GM10248 (cell line): ENCODE data around the gene DHRS2.
"Not testable (repeated sequence)": the region's sequence is repeated elsewhere in the genome, so short reads cannot be mapped to it uniquely, and the experiment has no call there.

Experiments used
- CTCF ChIA-PET: fragments of 300-600 bp; sonication (Branson Sonifier 250); formaldehyde crosslinking; extraction: SDS; loops from one replicate; lab custom pipeline; 2021; ENCODE audit warnings: antibody characterized with exemption; lab: Yijun Ruan, JAX
- POLR2A ChIA-PET: fragments of 350-650 bp; sonication (Branson Sonifier 250); formaldehyde crosslinking; extraction: SDS; loops from one replicate; lab custom pipeline; 2020; ENCODE audit warnings: antibody characterized with exemption; lab: Yijun Ruan, JAX
- DNase-seq: peaks from one replicate; pipeline ENCODE4 v3.0.0; 2012; ENCODE audit errors: extremely low spot score
- CTCF ChIP-seq: IDR thresholded peaks from 2 replicates; pipeline ENCODE4 v1.5.1; 2012; ENCODE audit warnings: mild to moderate bottlenecking, low read depth; ENCODE audit errors: extremely low read depth, missing control alignments, control extremely low read depth

The DHRS2 gene

DNA sequence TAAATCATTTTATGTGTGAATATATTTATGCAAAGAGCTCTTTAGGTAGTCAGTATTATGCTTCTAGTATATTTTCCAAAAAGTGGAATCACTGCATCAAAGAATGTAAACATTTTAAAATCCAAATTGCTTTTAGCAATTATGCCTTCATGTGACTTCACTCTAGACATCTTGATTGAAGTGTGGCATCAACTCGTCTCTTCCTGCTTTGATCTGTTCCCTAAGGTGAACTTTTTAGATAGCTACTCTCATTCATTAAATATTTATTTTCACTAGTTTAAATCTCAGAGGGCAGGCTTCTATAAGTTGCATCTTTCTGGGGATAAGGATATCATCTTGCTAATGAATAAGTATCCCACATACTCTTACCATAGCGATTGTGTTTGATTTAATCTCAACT lies 39.2 kb downstream of the DHRS2 start:
- DNase-seq, result no peak
- CTCF ChIA-PET, result interaction anchor here (0.8 to 2.2 kb wide), 3 partner anchors 10 to 43 kb away, joined by 4 to 10 read pairs (median 7); no protein-coding TSS in a partner anchor
- no peak for TF ChIP-seq CTCF
- POLR2A ChIA-PET, result no interaction called here

DNA sequence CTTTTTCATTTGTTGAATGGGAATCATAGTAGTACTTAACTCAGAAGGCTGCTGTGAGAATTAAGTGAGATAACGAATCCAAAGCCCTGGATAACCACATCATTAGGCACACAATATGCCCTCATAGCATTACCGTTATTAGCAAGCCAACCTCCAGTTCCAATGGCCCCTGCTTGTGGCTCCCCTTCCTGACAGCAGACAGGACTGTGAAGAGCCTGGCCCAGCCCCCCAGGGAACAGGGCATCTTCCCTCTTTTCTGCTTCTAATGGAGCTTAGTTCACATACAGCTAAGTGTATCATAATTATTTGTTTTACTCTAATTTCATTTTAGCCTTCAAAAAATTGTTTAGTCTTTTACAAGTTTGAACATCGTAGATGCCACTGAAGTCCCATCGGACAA lies 39.7 kb downstream of the DHRS2 start:
- no peak for DNase-seq
- ChIA-PET POLR2A (no interaction called here), CTCF (interaction anchor here (0.8 to 2.2 kb wide), 3 partner anchors 10 to 44 kb away, joined by 4 to 10 read pairs (median 7); no protein-coding TSS in a partner anchor)
- TF ChIP-seq CTCF, result no peak

DNA sequence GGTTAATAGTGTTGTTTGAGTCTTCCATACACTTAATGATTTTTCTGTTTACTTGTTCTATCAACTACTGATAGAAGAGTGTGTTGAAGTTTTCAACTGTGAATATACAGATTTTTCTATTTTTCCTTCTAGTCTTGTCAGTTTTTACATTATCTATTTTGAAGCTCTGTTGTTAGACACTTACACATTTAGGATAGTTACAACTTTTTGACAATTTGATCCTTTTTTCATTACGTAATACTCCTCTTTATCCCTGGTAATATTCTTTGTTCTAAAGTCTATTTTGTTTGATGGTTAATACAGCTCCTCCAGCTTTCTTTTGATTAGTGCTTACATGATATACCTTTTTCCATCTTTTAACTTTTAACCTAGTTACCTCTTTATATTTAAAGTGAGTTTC lies 45.2 kb downstream of the DHRS2 start:
- ChIA-PET POLR2A (no interaction called here), CTCF (interaction anchor here (0.9 to 1.4 kb wide), 5 partner anchors 9 to 249 kb away, joined by 3 to 4 read pairs (median 3); no protein-coding TSS in a partner anchor)

GRCh38 chr14:23689709-23690514 lies 53.7 kb downstream of the DHRS2 start:
- DNase-seq, POLR2A ChIA-PET: not testable (repeated sequence)
- CTCF ChIA-PET, result interaction anchor here (0.8 to 2.1 kb wide), 4 partner anchors 8 to 58 kb away, joined by 3 to 6 read pairs (median 3); no protein-coding TSS in a partner anchor

More for the DNA sequence above, 45.2 kb downstream of the DHRS2 start:
- no peak for TF ChIP-seq CTCF
- DNase-seq, result no peak

DNA sequence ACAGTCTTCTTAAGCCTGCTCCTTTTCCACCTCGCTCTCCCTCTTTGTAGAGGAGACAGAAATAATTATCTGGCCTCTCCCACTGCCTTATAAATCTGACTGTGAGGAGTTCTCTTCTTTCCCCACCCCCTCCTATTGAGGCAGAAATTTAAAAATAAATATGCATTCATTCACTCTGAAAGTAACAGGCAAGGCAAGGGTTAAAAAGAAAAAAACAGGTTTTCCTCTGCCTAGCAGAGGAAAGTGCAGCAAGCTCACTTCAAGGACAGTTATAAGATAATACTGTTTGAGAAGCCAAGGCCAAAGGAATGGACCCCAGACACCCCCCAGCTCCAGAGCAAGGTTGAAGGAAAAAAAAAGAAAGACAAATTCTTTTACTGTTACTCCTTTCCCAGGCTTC lies 56.3 kb downstream of the DHRS2 start:
- no peak for TF ChIP-seq CTCF
- ChIA-PET POLR2A (no interaction called here), CTCF (interaction anchor here (1.0 kb wide), 1 partner anchor 61 kb away, joined by 4 read pairs; no protein-coding TSS in a partner anchor)
- DNase-seq, result no peak

DNA sequence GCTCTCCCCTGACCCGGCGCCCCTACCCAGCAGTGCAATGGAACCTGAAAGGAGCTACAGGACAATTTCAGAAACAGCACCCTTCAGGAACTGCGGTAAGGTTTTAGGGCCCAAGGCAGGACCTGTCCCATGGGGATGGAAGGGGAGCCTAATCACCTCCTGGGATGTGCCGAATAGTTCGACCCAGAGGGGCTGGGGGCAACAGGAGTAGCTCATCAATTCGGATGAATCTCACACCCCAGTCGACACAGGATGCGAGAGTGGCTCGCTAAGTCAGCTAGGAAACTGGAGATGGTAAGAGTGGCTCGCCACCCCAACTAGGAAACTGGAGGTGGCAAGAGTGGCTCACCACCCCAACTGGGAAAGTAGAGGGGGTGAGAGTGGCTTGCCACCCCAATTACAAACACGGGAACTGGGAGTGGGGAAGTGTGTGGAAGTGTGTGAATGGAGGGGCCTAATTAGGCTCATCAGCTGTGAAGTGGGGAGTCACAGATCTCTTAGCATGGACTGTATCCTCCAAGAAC lies 57.1 kb downstream of the DHRS2 start:
- DNase-seq, result no peak
- ChIA-PET POLR2A (no interaction called here), CTCF (interaction anchor here (1.0 to 1.7 kb wide), 3 partner anchors 23 to 61 kb away, joined by 4 read pairs; no protein-coding TSS in a partner anchor)
- no peak for TF ChIP-seq CTCF
